NCI-H1436 (cell line): Measurements from ENCODE around the gene COMMD9.

ENCODE experiments used
- DNase-seq: peaks from one replicate; lab custom pipeline; 2025; lab: John Stamatoyannopoulos, UW

The COMMD9 gene

GRCh38 chr11:36222831-36223635, 66.2 kb downstream of the COMMD9 start:
- no peak for DNase-seq
